Endothelial cell of umbilical vein (primary cell): ENCODE measurements around the gene ADCY9. TPM values are rescaled to one million over a fixed set of nuclear protein-coding genes. Genes with fewer than 3 reads are reported as not detected.

Experiments
- BruUV-seq: library from RNA; stranded (reverse); fragments of 400-500 nt; replicated peaks from 2 replicates; lab custom pipeline; 2021; lab: Mats Ljungman, UMichigan
- CTCF ChIA-PET: fragments of 300-600, 350-600 bp; sonication (Branson Sonifier 250); formaldehyde crosslinking; loops from one replicate; lab custom pipeline; 2021; ENCODE audit warnings: antibody characterized with exemption, inconsistent platforms; lab: Charles Lee
- POLR2A ChIA-PET: fragments of 300-600, 350-600 bp; sonication (Branson Sonifier 250); formaldehyde crosslinking; loops from one replicate; lab custom pipeline; 2021; ENCODE audit warnings: antibody characterized with exemption, inconsistent platforms; lab: Charles Lee
- DNase-seq: peaks from one replicate; pipeline ENCODE4 v3.0.0-alpha.2; 2011; ENCODE audit warnings: low read depth, low spot score
- FAIRE-seq: peaks from 2 replicates; lab custom pipeline; 2011; peaks lifted over from hg19 to GRCh38; lab: Jason Lieb, UNC
- H2AFZ ChIP-seq: 2 replicates; pipeline ENCODE4 v1.6.0; 2012; ENCODE audit warnings: low read depth, low read length, control low read depth, inconsistent platforms
- H3K27ac ChIP-seq: 2 replicates; pipeline ENCODE4 v1.5.1; 2011; ENCODE audit warnings: low read depth, mild to moderate bottlenecking, control low read depth, low read length, moderate library complexity; ENCODE audit not compliant: insufficient read depth
- H3K27me3 ChIP-seq, 2 experiments: 2 replicates each; pipeline versions ENCODE4 v1.6.0 to v1.6.1; 2011; ENCODE audit warnings: low read length in 2 of 2, mixed read lengths in 1 of 2; ENCODE audit not compliant: control insufficient read depth in 2 of 2, insufficient read depth in 2 of 2
- H3K36me3 ChIP-seq, 2 experiments: 2 replicates in 1 of 2; 3 replicates in 1 of 2; pipeline ENCODE4 v1.5.1; 2011; ENCODE audit warnings: low read length in 2 of 2, mild to moderate bottlenecking in 1 of 2, moderate library complexity in 1 of 2; ENCODE audit not compliant: control insufficient read depth in 2 of 2, insufficient read depth in 2 of 2; ENCODE audit errors: extremely low read depth in 1 of 2
- H3K4me1 ChIP-seq: 3 replicates; pipeline ENCODE4 v1.5.1; 2011; ENCODE audit warnings: mild to moderate bottlenecking, low read length; ENCODE audit not compliant: control insufficient read depth, insufficient read depth; ENCODE audit errors: extremely low read depth
- H3K4me2 ChIP-seq: 2 replicates; pipeline ENCODE4 v1.6.1; 2011; ENCODE audit warnings: low read length, control low read depth, mixed read lengths; ENCODE audit not compliant: insufficient read depth
- H3K4me3 ChIP-seq, 3 experiments: fragments of 200-600 bp in 1 of 3; sonication (generic), shearing (Covaris generic) in 1 of 3; replicated peaks in 1 of 3; 2 replicates each; pipeline ENCODE4 v1.5.1; 2011 to 2016; ENCODE audit warnings: control low read depth in 3 of 3, low read length in 3 of 3, mild to moderate bottlenecking in 2 of 3, inconsistent platforms in 1 of 3, low read depth in 1 of 3, moderate library complexity in 1 of 3; ENCODE audit not compliant: insufficient read depth in 1 of 3
- H3K79me2 ChIP-seq: 2 replicates; pipeline ENCODE4 v1.6.0; 2012; ENCODE audit warnings: low read length, inconsistent platforms; ENCODE audit not compliant: control insufficient read depth, insufficient read depth
- H3K9ac ChIP-seq: replicated peaks from 2 replicates; pipeline ENCODE3; 2011; ENCODE audit warnings: low read length, control low read depth; ENCODE audit not compliant: insufficient read depth; ENCODE audit errors: extremely low read depth
- H3K9me1 ChIP-seq: replicated peaks from 3 replicates; pipeline ENCODE4 v1.6.0; 2011; ENCODE audit warnings: mild to moderate bottlenecking, low read length; ENCODE audit not compliant: control insufficient read depth, insufficient read depth; ENCODE audit errors: extremely low read depth
- H3K9me3 ChIP-seq: replicated peaks from 2 replicates; pipeline ENCODE4 v1.5.1; 2012; ENCODE audit warnings: low read length, inconsistent platforms; ENCODE audit not compliant: control insufficient read depth, insufficient read depth
- H4K20me1 ChIP-seq: replicated peaks from 2 replicates; pipeline ENCODE3; 2011; ENCODE audit warnings: mild to moderate bottlenecking, low read length; ENCODE audit not compliant: control insufficient read depth, insufficient read depth; ENCODE audit errors: extremely low read depth
- CTCF ChIP-seq, 2 donors: IDR thresholded peaks; 1 replicate in 1 of 2; 2 replicates in 1 of 2; pipeline ENCODE4 v1.5.1; 2011; ENCODE audit warnings: low read length in 2 of 2, mild to moderate bottlenecking in 2 of 2, moderate library complexity in 2 of 2, control low read depth in 1 of 2, inconsistent platforms in 1 of 2, low read depth in 1 of 2; ENCODE audit not compliant: insufficient read depth in 1 of 2; ENCODE audit errors: extremely low read depth in 1 of 2
- EZH2 ChIP-seq: IDR thresholded peaks from 2 replicates; pipeline ENCODE4 v1.6.1; 2012; ENCODE audit warnings: borderline replicate concordance, low read depth, mild to moderate bottlenecking, moderate library complexity, low read length, inconsistent platforms; ENCODE audit not compliant: severe bottlenecking
- FOS ChIP-seq: IDR thresholded peaks from 2 replicates; pipeline ENCODE4 v1.6.1; 2011; ENCODE audit warnings: mild to moderate bottlenecking, low read length, moderate library complexity, borderline replicate concordance; ENCODE audit not compliant: insufficient read depth
- GATA2 ChIP-seq: IDR thresholded peaks from 2 replicates; pipeline ENCODE4 v1.7.0; 2011; ENCODE audit warnings: low read depth, mild to moderate bottlenecking, moderate library complexity, mixed read lengths, low read length; ENCODE audit not compliant: insufficient read length, insufficient read depth
- JUN ChIP-seq: IDR thresholded peaks from 2 replicates; pipeline ENCODE4 v1.6.1; 2011; ENCODE audit warnings: borderline replicate concordance, low read depth; ENCODE audit not compliant: insufficient read length, insufficient read depth
- MAX ChIP-seq: IDR thresholded peaks from 2 replicates; pipeline ENCODE4 v1.6.1; 2011; ENCODE audit not compliant: insufficient read depth, insufficient read length
- MYC ChIP-seq: IDR thresholded peaks from one replicate; pipeline ENCODE4 v1.6.1; 2011; ENCODE audit warnings: mild to moderate bottlenecking, low read depth, low read length
- POLR2A ChIP-seq: IDR thresholded peaks from 2 replicates; pipeline ENCODE4 v1.6.1; 2012; ENCODE audit warnings: low read depth, mild to moderate bottlenecking, control low read depth, low read length
- POLR2AphosphoS5 ChIP-seq: IDR thresholded peaks from 2 replicates; pipeline ENCODE4 v1.6.1; 2012; ENCODE audit warnings: low read depth, mild to moderate bottlenecking, control low read depth, low read length, moderate library complexity; ENCODE audit not compliant: insufficient read depth
- dilution Hi-C: fragments of 300-500 bp; cut with MboI; formaldehyde crosslinking; loops from one replicate; pipeline ENCODE4 v1.15.0; 2019; ENCODE audit warnings: low sequenced_read_pairs; ENCODE audit not compliant: extremely low pct_ligation_motif_present
- intact Hi-C: fragments of 100-400 bp; cut with micrococcal nuclease; formaldehyde crosslinking; loops from one replicate; pipeline ENCODE4 v1.10.0; 2022
- polyA plus RNA-seq, 4 experiments: library from polyadenylated mRNA; depleted of rRNA in 3 of 4; stranded (reverse) in 3 of 4; unstranded in 1 of 4; fragments of >200 nt; gene quantifications; 2 replicates each; pipeline versions ENCODE4 v1.2.1 to v1.2.3, GENCODE V29; 2011 to 2012; ENCODE audit warnings: missing spikeins in 1 of 4
- total RNA-seq: library from RNA; stranded (reverse); gene quantifications from 2 replicates; pipeline ENCODE4 v1.2.3, GENCODE V29; 2021

ADCY9 gene
- total and polyA plus RNA-seq, 2 donors (not counting 3 experiments of a cell fraction or from before 2014, with no cell fraction given), result 6.8 to 14.0 TPM

DNA sequence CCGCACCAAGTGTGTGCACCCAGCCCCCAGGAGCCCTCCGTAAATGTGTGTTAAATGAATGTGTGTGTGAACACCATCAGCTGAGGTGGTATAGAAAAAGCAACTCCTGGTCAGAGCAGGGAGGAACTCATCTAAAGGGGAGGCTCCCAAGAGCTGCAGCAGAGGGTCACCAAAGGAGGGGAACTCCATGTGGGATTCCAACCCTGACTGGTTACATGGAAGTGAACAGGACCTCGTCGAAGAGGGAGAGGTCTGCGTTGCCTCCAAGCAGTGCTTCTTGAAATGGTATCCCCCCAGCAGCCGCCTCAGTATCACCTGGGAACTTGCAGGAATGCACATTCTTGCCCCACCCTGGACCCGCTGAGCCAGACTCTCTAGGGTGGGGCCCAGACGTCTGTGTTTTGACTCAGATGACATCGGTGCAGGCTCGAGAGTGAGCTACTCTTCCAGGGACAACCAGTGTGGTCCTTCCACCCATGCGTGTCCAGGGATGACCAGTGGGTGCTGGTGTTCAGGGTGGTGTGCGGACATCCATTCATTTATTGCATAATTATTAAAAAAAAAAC, 30.8 kb downstream of the ADCY9 start:
- Histone ChIP-seq H3K4me2 (no peak overlapping the region), H3K79me2 (no peaks in the 10 kb centered on the region), H3K9ac (no peak overlapping the region), H2AFZ (no peak overlapping the region), H4K20me1 (no peaks in the 10 kb centered on the region), H3K36me3 (no peaks in the 10 kb centered on the region), H3K27me3 (no peaks in the 10 kb centered on the region), H3K9me1 (no peaks in the 10 kb centered on the region), H3K27ac (no peak overlapping the region), H3K4me1 (no peaks in the 10 kb centered on the region), H3K4me3 (no peak overlapping the region), H3K9me3 (no peaks in the 10 kb centered on the region)
- no peak for TF ChIP-seq POLR2A
- no peak for TF ChIP-seq POLR2AphosphoS5
- TF ChIP-seq GATA2, result no peak
- TF ChIP-seq CTCF (IDR thresholded peaks at IDR 0.05; ENCODE audit: extremely low read depth in 1 of 2, insufficient read depth in 1 of 2, low read depth in 1 of 2, low read length in 2 of 2), result no peak
- TF ChIP-seq FOS, result no peak
- TF ChIP-seq JUN, result no peak
- TF ChIP-seq MAX, result no peak
- no peak for TF ChIP-seq MYC
- TF ChIP-seq EZH2, result no peak
- FAIRE-seq (no peak), DNase-seq (no peak)
- ChIA-PET POLR2A (no interaction called here), CTCF (interaction anchor here (1.9 kb wide), 1 partner anchor 13 kb away, joined by 4 read pairs; no protein-coding TSS in a partner anchor)
- dilution Hi-C loops (no loop called here), intact Hi-C loops (no loop called here)
- no TSS peak for BruUV-seq
